CD4-positive, alpha-beta T cell (primary cell): Measurements from ENCODE around the gene SLC7A11. TPM values are rescaled to one million over a fixed set of nuclear protein-coding genes. Genes with fewer than 3 reads are reported as not detected.

Experiments used
- ATAC-seq: fragments of 200-7000 bp; cut with Tn5 transposase; one replicate; pipeline ENCODE4 v1.10.0; 2022; ENCODE audit warnings: mild to moderate bottlenecking; ENCODE audit not compliant: poor library complexity
- CTCF ChIA-PET: fragments of 350-600 bp; sonication (Branson Sonifier 250); formaldehyde crosslinking; loops from one replicate; lab custom pipeline; 2021; ENCODE audit warnings: antibody characterized with exemption, inconsistent platforms; lab: Charles Lee
- POLR2A ChIA-PET: fragments of 350-600 bp; sonication (Branson Sonifier 250); formaldehyde crosslinking; loops from one replicate; lab custom pipeline; 2021; ENCODE audit warnings: antibody characterized with exemption, inconsistent platforms; lab: Charles Lee
- DNase-seq, 14 experiments: peaks; one replicate each; pipeline ENCODE4 v3.0.0-alpha.2; 2013 to 2020; ENCODE audit warnings: mixed read lengths in 2 of 14
- H3K27ac ChIP-seq, 2 donors: one replicate each; pipeline versions ENCODE4 v1.5.1 to v1.7.0; 2013; ENCODE audit warnings: low read length in 2 of 2, low read depth in 1 of 2, mild to moderate bottlenecking in 1 of 2
- H3K27me3 ChIP-seq, 2 experiments: 1 replicate in 1 of 2; 2 replicates in 1 of 2; pipeline versions ENCODE4 v1.6.1 to v1.7.0; 2013; ENCODE audit warnings: low read length in 2 of 2, control low read depth in 1 of 2, mild to moderate bottlenecking in 1 of 2, moderate library complexity in 1 of 2; ENCODE audit not compliant: insufficient read depth in 2 of 2, control insufficient read depth in 1 of 2
- H3K36me3 ChIP-seq: one replicate; pipeline ENCODE4 v1.6.1; 2013; ENCODE audit warnings: low read length, control low read depth; ENCODE audit not compliant: insufficient read depth
- H3K4me1 ChIP-seq: one replicate; pipeline ENCODE4 v1.6.1; 2013; ENCODE audit warnings: low read length, control low read depth; ENCODE audit not compliant: insufficient read depth
- H3K4me3 ChIP-seq: one replicate; pipeline ENCODE4 v1.5.1; 2013; ENCODE audit warnings: mild to moderate bottlenecking, low read length, moderate library complexity
- H3K9me3 ChIP-seq, 2 experiments: 1 replicate in 1 of 2; 2 replicates in 1 of 2; pipeline versions ENCODE4 v1.6.1 to v1.7.0; 2013; ENCODE audit warnings: low read length in 2 of 2, mild to moderate bottlenecking in 2 of 2, control low read depth in 1 of 2, moderate library complexity in 1 of 2; ENCODE audit not compliant: control insufficient read depth in 1 of 2, insufficient read depth in 1 of 2
- H3K27ac Mint-ChIP-seq: one replicate; pipeline ENCODE4 v1.8.0; 2020; ENCODE audit warnings: mixed read lengths
- H3K27me3 Mint-ChIP-seq: one replicate; pipeline ENCODE4 v1.8.0; 2021; ENCODE audit warnings: mixed read lengths
- H3K36me3 Mint-ChIP-seq: one replicate; pipeline ENCODE4 v1.8.0; 2021; ENCODE audit warnings: low read depth, mixed read lengths
- H3K4me1 Mint-ChIP-seq: one replicate; pipeline ENCODE4 v1.8.0; 2021; ENCODE audit warnings: low read depth, mixed read lengths
- H3K4me3 Mint-ChIP-seq: one replicate; pipeline ENCODE4 v1.8.0; 2020; ENCODE audit warnings: mild to moderate bottlenecking, mixed read lengths
- H3K9me3 Mint-ChIP-seq: one replicate; pipeline ENCODE4 v1.8.0; 2020; ENCODE audit warnings: mixed read lengths
- CTCF ChIP-seq: fragments of 200-600 bp; IDR thresholded peaks from one replicate; pipeline ENCODE4 v1.8.0; 2022; ENCODE audit warnings: antibody characterized with exemption, mild to moderate bottlenecking
- intact Hi-C, 2 experiments: fragments of 100-400 bp; cut with DNase I in 1 of 2; cut with micrococcal nuclease in 1 of 2; formaldehyde crosslinking; loops; one replicate each; pipeline versions ENCODE4 v1.15.1 to v1.9.0; 2023 to 2025; cut with DNase I, micrococcal nuclease
- total RNA-seq, 174 experiments: library from RNA in 2 of 174; stranded (reverse) in 2 of 174; gene quantifications; one replicate each; pipeline ENCODE4 v1.2.3 and lab custom pipeline; 2021 to 2026

The SLC7A11 gene
- total RNA-seq, 2 experiments from 2014 or later: 0.03 TPM; not detected in 1

GRCh38 chr4:138236037-138236436, 6.1 kb downstream of the SLC7A11 start:
- Mint-ChIP-seq H3K4me1 (no peaks in the 10 kb centered on the region), H3K36me3 (no peaks in the 10 kb centered on the region), H3K9me3 (no peaks in the 10 kb centered on the region), H3K4me3 (no peak overlapping the region), H3K27ac (no peak overlapping the region), H3K27me3 (no peaks in the 10 kb centered on the region)
- H3K36me3 ChIP-seq: no peaks in the 10 kb centered on the region
- DNase-seq: no peak
- intact Hi-C loops: no loop called here
- H3K27ac ChIP-seq: no peak overlapping the region
- no peaks in the 10 kb centered on the region for H3K27me3 ChIP-seq
- ChIA-PET POLR2A (no interaction called here), CTCF (no interaction called here)
- TF ChIP-seq CTCF: no peak
- ATAC-seq: no peak
- H3K9me3 ChIP-seq: peaks cover 0 to 3% of the 10 kb centered on the region in 2 experiments
- no peaks in the 10 kb centered on the region for H3K4me1 ChIP-seq
- H3K4me3 ChIP-seq: no peak overlapping the region

- H3K4me3 ChIP-seq: no peak overlapping the region
- ATAC-seq (no peak), DNase-seq (peak in 2 of 14 experiments; percentile 13 to 46)
- H3K27me3 ChIP-seq: no peaks in the 10 kb centered on the region
- H3K9me3 Mint-ChIP-seq: no peaks in the 10 kb centered on the region
- no peak for TF ChIP-seq CTCF
- H3K27ac Mint-ChIP-seq: no peak overlapping the region
- H3K36me3 ChIP-seq: no peaks in the 10 kb centered on the region
- H3K4me3 Mint-ChIP-seq: no peak overlapping the region
- CTCF ChIA-PET: no interaction called here
- no peaks in the 10 kb centered on the region for H3K27me3 Mint-ChIP-seq
- POLR2A ChIA-PET: no interaction called here
- H3K4me1 ChIP-seq: no peaks in the 10 kb centered on the region
- no peaks in the 10 kb centered on the region for H3K36me3 Mint-ChIP-seq
- intact Hi-C loops: no loop called here
- H3K4me1 Mint-ChIP-seq: no peaks in the 10 kb centered on the region
- peaks cover 0 to 3% of the 10 kb centered on the region in 2 experiments for H3K9me3 ChIP-seq
- H3K27ac ChIP-seq: no peak overlapping the region
Observed at GRCh38 chr4:138235419-138235952, 6.7 kb downstream of the SLC7A11 start.

DNA sequence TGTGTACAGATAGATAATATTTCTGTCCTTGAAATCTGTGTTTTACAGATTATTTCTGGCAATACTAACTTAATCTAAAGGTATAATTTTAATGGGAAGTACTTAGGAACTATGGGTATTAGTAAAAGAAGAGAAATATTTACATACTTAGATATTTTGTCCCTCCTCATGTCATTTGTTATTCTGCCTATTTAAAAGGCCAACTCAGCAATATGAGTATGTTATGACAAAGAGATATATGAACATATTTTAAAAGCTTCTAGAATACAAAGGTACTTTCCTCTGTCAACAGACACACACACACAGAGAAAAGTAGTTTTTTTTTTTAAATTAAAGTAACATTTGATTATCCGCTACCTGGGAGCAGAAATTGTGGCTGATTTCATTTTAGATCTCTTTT, 7.9 kb downstream of the SLC7A11 start:
- Histone ChIP-seq H3K9me3 (peaks cover 0 to 3% of the 10 kb centered on the region in 2 experiments), H3K27ac (no peak overlapping the region), H3K27me3 (no peaks in the 10 kb centered on the region), H3K4me1 (no peaks in the 10 kb centered on the region), H3K36me3 (no peaks in the 10 kb centered on the region), H3K4me3 (no peak overlapping the region)
- Mint-ChIP-seq H3K27me3 (no peaks in the 10 kb centered on the region), H3K9me3 (no peaks in the 10 kb centered on the region), H3K27ac (no peak overlapping the region), H3K4me1 (no peaks in the 10 kb centered on the region), H3K36me3 (no peaks in the 10 kb centered on the region), H3K4me3 (no peak overlapping the region)
- ATAC-seq (no peak), DNase-seq (no peak)
- ChIA-PET POLR2A (no interaction called here), CTCF (no interaction called here)
- intact Hi-C loops: no loop called here
- TF ChIP-seq CTCF: no peak
